ENCODE results near the gene CTNNA1. TPM values are rescaled to one million over a fixed set of nuclear protein-coding genes. Genes with fewer than 3 reads are reported as not detected.

Gene CTNNA1
- total RNA-seq, 6 experiments from 2014 or later, result 101 to 192 (median 123) TPM

GRCh38 chr5:138903130-138903775 is 150.0 kb downstream of the CTNNA1 start:
- Histone ChIP-seq H3K9me3 (no peaks in the 10 kb centered on the region), H3K36me3 (peaks cover 0 to 35% (median 7%) of the 10 kb centered on the region in 4 donors), H3K4me1 (no peaks in the 10 kb centered on the region), H3K27ac (no peak overlapping the region), H3K4me3 (no peak overlapping the region), H3K27me3 (no peaks in the 10 kb centered on the region)
- ATAC-seq (peak in 1 of 4 donors; percentile 38), DNase-seq (no peak)
- intact Hi-C loops (cut with DNase I), result no loop called here
- TF ChIP-seq, protein P1, sequence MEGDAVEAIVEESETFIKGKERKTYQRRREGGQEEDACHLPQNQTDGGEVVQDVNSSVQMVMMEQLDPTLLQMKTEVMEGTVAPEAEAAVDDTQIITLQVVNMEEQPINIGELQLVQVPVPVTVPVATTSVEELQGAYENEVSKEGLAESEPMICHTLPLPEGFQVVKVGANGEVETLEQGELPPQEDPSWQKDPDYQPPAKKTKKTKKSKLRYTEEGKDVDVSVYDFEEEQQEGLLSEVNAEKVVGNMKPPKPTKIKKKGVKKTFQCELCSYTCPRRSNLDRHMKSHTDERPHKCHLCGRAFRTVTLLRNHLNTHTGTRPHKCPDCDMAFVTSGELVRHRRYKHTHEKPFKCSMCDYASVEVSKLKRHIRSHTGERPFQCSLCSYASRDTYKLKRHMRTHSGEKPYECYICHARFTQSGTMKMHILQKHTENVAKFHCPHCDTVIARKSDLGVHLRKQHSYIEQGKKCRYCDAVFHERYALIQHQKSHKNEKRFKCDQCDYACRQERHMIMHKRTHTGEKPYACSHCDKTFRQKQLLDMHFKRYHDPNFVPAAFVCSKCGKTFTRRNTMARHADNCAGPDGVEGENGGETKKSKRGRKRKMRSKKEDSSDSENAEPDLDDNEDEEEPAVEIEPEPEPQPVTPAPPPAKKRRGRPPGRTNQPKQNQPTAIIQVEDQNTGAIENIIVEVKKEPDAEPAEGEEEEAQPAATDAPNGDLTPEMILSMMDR (IDR thresholded peaks at IDR 0.05), result no peak
- no peak for TF ChIP-seq POLR2A (IDR thresholded peaks at IDR 0.05)
- 80% methylated on average over 10 of the region's 10 CpGs for WGBS (ENCODE audit: insufficient coverage, low coverage, low lambda C conversion rate, missing lambda C conversion rate)

GRCh38 chr5:138905541-138905940 is 152.3 kb downstream of the CTNNA1 start:
- intact Hi-C loops (cut with DNase I), result no loop called here
- no peak for DNase-seq
- ATAC-seq, result no peak
- H3K27ac ChIP-seq, result no peak overlapping the region
- peaks cover 0 to 39% (median 7%) of the 10 kb centered on the region in 4 donors for H3K36me3 ChIP-seq
- WGBS (ENCODE audit: insufficient coverage, low coverage, low lambda C conversion rate, missing lambda C conversion rate), result 83% methylated on average over 1 of the region's 1 CpG
- TF ChIP-seq, protein P1 (IDR thresholded peaks at IDR 0.05), result no peak
- no peak for TF ChIP-seq POLR2A (IDR thresholded peaks at IDR 0.05)
- H3K9me3 ChIP-seq, result no peaks in the 10 kb centered on the region
- H3K4me1 ChIP-seq, result no peaks in the 10 kb centered on the region
- H3K27me3 ChIP-seq, result no peaks in the 10 kb centered on the region
- no peak overlapping the region for H3K4me3 ChIP-seq

DNA sequence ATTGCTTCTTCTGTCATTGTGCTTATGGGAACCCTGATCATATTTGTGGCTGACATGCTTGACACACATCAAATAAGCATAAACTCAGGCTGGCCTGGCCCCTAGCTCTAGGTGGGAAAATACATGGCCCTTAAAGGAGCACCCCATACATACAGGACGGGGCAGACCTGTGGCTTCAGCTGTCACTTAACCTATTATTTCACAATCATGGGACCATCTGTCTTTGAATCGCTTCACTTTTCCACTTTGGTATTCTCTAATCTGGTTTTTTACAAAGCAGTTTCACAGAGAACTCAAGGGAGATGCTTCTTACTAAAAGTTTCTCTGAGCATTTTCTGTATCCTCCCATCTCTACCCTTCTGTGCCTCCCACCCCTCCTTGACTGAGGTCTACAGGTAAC is 156.5 kb downstream of the CTNNA1 start:
- H3K4me1 ChIP-seq, result no peaks in the 10 kb centered on the region
- TF ChIP-seq POLR2A (IDR thresholded peaks at IDR 0.05), result no peak
- TF ChIP-seq, protein P1 (IDR thresholded peaks at IDR 0.05), result no peak
- no peaks in the 10 kb centered on the region for H3K27me3 ChIP-seq
- no peak overlapping the region for H3K27ac ChIP-seq
- H3K4me3 ChIP-seq, result no peak overlapping the region
- 93% methylated on average over 2 of the region's 2 CpGs for WGBS (ENCODE audit: insufficient coverage, low coverage, low lambda C conversion rate, missing lambda C conversion rate)
- H3K36me3 ChIP-seq, result peaks cover 0 to 23% (median 3%) of the 10 kb centered on the region in 4 donors
- no peaks in the 10 kb centered on the region for H3K9me3 ChIP-seq
- intact Hi-C loops (cut with DNase I), result no loop called here
- ATAC-seq (no peak), DNase-seq (no peak)

DNA sequence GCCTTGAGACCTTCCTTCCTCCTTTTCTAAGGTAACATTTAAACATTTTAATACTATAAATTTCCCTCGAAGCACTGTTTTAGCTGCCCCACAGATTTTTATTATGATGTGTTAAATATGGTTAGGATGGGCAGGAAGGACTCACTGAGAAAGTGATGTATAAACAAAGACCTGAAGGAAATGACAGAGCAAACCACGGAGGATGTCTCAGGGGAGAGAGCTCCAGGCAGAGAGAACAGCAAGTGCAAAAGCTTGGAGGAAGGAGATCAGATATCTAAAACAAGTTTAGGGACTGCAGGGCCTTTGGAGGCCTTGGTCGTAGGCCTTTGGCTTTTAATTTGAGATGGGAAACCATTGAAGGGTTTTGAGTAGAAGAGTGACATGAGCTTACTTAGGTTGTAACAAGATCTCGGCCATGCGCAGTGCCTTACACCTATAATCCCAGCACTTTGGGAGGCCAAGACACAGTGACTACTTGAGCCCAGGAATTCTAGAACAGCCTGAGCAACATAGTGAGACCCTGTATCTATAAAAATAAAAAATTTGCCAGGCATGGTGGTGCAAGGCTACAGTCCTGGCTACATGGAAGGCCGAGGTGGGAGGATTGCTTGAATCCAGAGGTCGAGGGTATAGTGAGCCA is 157.4 kb downstream of the CTNNA1 start:
- intact Hi-C loops (cut with DNase I), result no loop called here
- H3K27ac ChIP-seq, result no peak overlapping the region
- H3K4me1 ChIP-seq, result no peaks in the 10 kb centered on the region
- 87% methylated on average over 7 of the region's 7 CpGs for WGBS (ENCODE audit: insufficient coverage, low coverage, low lambda C conversion rate, missing lambda C conversion rate)
- no peaks in the 10 kb centered on the region for H3K9me3 ChIP-seq
- no peaks in the 10 kb centered on the region for H3K27me3 ChIP-seq
- H3K4me3 ChIP-seq, result no peak overlapping the region
- TF ChIP-seq, protein P1 (IDR thresholded peaks at IDR 0.05), result no peak
- no peak for TF ChIP-seq POLR2A (IDR thresholded peaks at IDR 0.05)
- DNase-seq, result no peak
- peaks cover 0 to 15% (median 2%) of the 10 kb centered on the region in 4 donors for H3K36me3 ChIP-seq
- no peak for ATAC-seq

All from right lobe of liver (tissue), 6 donors.